ENCODE measurements around the gene MNDA. TPM values are rescaled to one million over a fixed set of nuclear protein-coding genes. Genes with fewer than 3 reads are reported as not detected.

MNDA gene
- total RNA-seq, 1 experiment from 2014 or later, result not detected

GRCh38 chr1:158812336-158812735, 18.8 kb upstream of the MNDA start:
- no TSS peak for BruUV-seq (replicated peaks)

DNA sequence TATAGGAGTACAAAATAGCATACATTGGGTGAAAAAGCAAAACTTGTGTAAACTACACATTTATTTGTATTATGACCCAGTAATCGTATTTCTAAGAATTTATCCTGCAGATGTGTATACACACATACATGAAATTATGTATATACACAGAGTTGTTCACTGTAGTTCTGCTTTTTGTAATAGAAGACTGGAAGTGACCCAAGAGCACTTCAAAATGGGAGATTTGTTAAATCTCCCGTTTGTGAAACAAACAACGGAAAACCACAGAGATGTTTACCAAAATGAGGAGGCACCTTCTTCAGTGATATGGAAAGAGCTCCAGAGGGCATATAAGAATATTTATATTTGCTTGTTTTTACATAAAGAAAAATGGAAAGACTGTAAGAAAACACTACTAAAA, 18.0 kb upstream of the MNDA start:
- H3K36me3 ChIP-seq (ENCODE audit: low read depth, low read length), result no peaks in the 10 kb centered on the region

More at GRCh38 chr1:158812336-158812735, 18.8 kb upstream of the MNDA start:
- CTCF ChIA-PET, result no interaction called here
- DNase-seq, result no peak
- Histone ChIP-seq H2AFZ (ENCODE audit: low read length) (no peak overlapping the region), H3K9me2 (replicated peaks; ENCODE audit: low read length) (no peaks in the 10 kb centered on the region), H3K4me1 (ENCODE audit: insufficient read depth, low read length) (no peaks in the 10 kb centered on the region), H3K36me3 (ENCODE audit: low read depth, low read length) (no peaks in the 10 kb centered on the region), H3K27ac (ENCODE audit: low read length) (no peak overlapping the region), H3K4me3 (ENCODE audit: low read length) (no peak overlapping the region), H3K9me3 (ENCODE audit: low read length) (no peaks in the 10 kb centered on the region), H3K27me3 (ENCODE audit: low read length) (peaks cover 16% of the 10 kb centered on the region), H4K20me1 (ENCODE audit: low read length) (no peaks in the 10 kb centered on the region), H3K4me2 (ENCODE audit: low read length) (no peak overlapping the region), H3K79me2 (ENCODE audit: low read length) (no peaks in the 10 kb centered on the region), H3K9ac (ENCODE audit: low read length) (no peak overlapping the region), H3F3A (ENCODE audit: low read length, unreplicated experiment) (no peaks in the 10 kb centered on the region)
- POLR2A ChIA-PET (ENCODE audit: unreplicated experiment), result no interaction called here
- intact Hi-C loops (cut with micrococcal nuclease), result no loop called here
- ATAC-seq, result no peak
- TF ChIP-seq EZH2 (IDR thresholded peaks at IDR 0.05; ENCODE audit: low read length, unreplicated experiment) (no peak), EZH2phosphoT487 (IDR thresholded peaks at IDR 0.05; ENCODE audit: borderline replicate concordance, low read length) (no peak), CTCF (conservative IDR thresholded peaks at IDR 0.05; ENCODE audit: low read depth, low read length) (no peak)

More for the DNA sequence above, 18.0 kb upstream of the MNDA start:
- BruUV-seq (replicated peaks), result no TSS peak
- no peaks in the 10 kb centered on the region for H3K4me1 ChIP-seq (ENCODE audit: insufficient read depth, low read length)
- no peaks in the 10 kb centered on the region for H3K9me2 ChIP-seq (replicated peaks; ENCODE audit: low read length)
- TF ChIP-seq EZH2phosphoT487 (IDR thresholded peaks at IDR 0.05; ENCODE audit: borderline replicate concordance, low read length) (no peak), EZH2 (IDR thresholded peaks at IDR 0.05; ENCODE audit: low read length, unreplicated experiment) (no peak), CTCF (conservative IDR thresholded peaks at IDR 0.05; ENCODE audit: low read depth, low read length) (no peak)
- no peak overlapping the region for H3K27ac ChIP-seq (ENCODE audit: low read length)
- no peaks in the 10 kb centered on the region for H3F3A ChIP-seq (ENCODE audit: low read length, unreplicated experiment)
- no peaks in the 10 kb centered on the region for H4K20me1 ChIP-seq (ENCODE audit: low read length)
- no peak overlapping the region for H3K4me2 ChIP-seq (ENCODE audit: low read length)
- ChIA-PET POLR2A (ENCODE audit: unreplicated experiment) (no interaction called here), CTCF (no interaction called here)
- no peak overlapping the region for H3K4me3 ChIP-seq (ENCODE audit: low read length)
- no peak for ATAC-seq
- no peak overlapping the region for H3K9ac ChIP-seq (ENCODE audit: low read length)
- DNase-seq, result no peak
- H3K79me2 ChIP-seq (ENCODE audit: low read length), result no peaks in the 10 kb centered on the region
- H2AFZ ChIP-seq (ENCODE audit: low read length), result no peak overlapping the region
- intact Hi-C loops (cut with micrococcal nuclease), result no loop called here
- H3K9me3 ChIP-seq (ENCODE audit: low read length), result no peaks in the 10 kb centered on the region
- peaks cover 16% of the 10 kb centered on the region for H3K27me3 ChIP-seq (ENCODE audit: low read length)

All from PC-3 (cell line).